RKO (cell line): ENCODE data around the gene GATA5.

ENCODE experiments used
- DNase-seq: peaks from one replicate; pipeline ENCODE4 v3.0.0-alpha.2; 2016; ENCODE audit warnings: low spot score

Gene GATA5

DNA sequence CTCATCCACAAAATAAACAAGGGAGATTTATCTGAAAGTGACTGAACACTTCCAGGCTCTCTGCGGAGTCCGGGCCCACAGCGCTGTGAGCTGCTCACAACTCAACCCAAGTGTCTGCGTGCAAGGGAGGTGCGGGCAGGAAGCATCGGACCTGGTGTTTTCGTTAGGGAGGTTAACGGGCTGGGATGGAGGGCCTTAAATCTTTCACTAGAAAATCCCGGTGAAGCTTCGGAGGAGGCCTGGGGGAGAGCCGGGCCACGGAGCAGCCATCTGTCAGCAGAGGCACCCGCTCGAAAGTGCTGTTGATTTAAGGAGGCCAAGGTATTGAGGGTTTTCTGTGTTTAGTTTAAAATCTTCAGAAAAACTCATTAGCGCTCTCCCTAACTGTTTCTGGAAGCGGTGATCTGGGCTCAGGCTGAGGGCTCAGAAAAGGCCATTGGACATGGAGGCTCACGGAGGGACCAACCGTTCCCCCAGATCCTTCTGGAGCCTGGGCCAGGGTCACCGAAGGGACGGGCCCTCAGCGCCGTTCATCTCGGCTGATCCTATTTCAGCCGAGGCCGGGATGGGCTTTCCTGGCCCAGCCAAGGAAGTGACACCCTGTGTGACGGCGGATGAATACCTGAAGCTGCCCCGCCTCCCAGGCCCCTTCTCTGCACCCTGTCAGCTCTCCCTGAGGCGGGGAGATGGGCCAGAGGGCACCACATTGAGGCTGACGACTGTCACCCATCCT, 20.7 kb downstream of the GATA5 start:
- DNase-seq, result no peak

- no peak for DNase-seq
These were observed 22.5 kb downstream of the GATA5 start for GRCh38 chr20:62453186-62453808.

DNA sequence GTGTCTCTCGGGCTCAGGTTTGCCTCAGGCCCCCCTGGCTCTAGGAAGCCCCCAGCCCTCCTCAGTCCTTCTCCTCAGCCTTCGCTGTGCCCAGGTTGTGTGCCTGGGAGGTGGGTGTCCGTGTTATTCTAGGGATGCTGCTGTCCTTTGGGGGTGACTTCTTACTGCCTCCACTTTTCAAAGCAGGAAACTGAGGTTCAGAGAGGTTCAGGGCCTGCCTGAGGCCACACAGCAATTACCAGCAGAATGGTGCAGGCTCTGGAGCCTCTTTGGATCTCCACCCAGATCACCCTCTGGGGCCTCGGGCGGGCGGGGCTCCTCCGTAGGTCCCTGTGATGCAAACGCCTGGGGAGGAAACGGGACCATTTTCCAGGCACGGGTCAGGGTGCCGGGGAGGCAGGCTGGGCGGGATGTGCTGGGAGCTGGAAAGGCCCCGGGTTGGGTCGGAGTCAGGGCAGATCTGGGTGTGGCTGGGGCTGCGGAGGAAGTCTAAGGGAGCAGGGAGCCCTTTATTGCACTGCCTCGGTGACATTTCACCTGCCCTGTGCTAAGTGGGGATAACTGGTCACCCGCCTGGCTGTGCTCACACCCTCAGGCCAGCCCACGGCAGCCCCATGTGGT, 23.2 kb downstream of the GATA5 start:
- DNase-seq, result no peak

- DNase-seq, result no peak
These were observed 23.8 kb downstream of the GATA5 start for GRCh38 chr20:62451970-62452369.

GRCh38 chr20:62451156-62451767, 24.5 kb downstream of the GATA5 start:
- no peak for DNase-seq

DNA sequence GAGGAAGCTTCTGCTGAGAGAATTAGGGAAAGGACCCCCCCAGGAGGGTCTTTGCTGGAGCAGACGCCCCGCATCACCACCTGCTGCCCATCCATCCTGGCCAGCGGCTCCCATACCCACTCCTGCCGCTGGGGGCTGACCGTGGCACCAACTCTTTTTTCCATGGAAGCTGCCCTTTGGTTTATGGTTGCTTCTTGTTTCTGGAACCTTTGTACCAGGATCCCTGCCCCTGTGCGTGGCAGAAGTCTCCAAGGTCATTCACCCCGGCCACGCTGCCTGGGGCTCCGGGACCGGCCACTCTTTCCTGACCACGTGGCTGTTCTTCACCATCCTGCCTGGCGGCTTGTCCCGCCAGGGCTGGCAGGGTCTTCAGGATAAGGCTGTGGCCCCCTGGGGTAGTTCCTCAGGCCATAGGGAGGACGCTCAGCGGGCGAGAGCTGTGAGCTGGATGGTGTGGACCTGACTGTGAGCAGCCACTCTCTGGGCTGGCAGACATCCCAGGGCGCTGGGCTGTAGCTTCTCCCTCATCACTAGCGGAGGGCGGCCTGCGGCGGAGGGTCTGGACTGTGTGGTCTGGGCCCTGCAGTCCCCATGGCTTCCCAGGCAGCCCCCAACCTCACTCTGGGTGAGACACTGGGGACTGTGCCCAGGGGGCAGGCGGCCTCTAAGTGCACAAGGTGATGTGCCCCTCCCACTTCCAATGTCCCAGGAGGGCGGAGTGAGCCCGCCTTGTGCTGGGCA, 25.7 kb downstream of the GATA5 start:
- DNase-seq, result no peak

GRCh38 chr20:62448788-62449187, 27.0 kb downstream of the GATA5 start:
- no peak for DNase-seq

GRCh38 chr20:62448038-62448437, 27.8 kb downstream of the GATA5 start:
- DNase-seq, result no peak

DNA sequence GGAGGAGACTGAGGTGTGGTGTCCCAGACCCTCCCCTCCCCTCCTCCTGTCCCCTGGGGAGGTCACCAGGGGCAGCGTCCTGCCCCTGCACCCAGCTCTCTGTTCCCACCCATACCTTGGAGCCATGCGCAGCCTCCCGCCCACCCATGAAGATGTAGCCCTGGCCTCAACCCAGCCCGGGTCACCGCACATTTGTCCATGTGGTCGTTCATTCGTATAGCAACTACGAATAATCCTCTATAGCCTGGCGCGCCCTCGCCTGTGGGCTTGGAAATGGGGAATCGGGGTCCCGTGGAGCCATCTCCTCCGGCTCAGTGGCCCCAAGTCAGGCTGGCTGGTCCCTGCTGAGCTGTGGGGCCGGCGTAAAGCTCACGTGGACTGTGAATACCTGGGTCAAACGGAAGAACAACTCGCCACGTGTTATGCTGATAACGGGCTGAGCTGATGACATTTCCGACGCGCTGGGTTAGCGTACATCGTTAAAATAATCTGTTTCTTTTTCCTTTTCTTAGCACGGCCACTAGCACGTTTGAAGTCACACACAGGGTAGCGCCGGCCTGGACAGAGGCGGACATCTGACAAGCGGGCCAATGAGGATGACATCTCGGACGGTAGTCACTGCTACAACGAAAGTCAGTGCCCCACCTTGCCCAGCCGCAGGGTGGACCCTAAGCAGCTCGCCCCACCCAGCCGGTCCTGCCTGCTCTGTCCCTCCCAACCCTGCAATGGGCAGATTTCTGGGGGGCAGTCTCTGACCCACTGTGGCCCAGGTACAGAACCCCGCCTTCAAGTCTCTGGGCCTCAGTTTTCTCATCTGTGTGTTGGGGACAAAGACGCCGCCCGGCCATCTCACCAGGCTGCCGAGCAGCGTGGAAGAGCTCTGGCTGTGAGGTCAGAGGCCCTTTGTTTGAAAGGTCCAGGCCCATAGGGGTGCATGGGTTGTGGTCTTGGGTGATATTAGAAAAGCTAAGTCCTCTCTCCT, 28.6 kb downstream of the GATA5 start:
- DNase-seq, result no peak

GRCh38 chr20:62446481-62446880, 29.3 kb downstream of the GATA5 start:
- DNase-seq, result no peak

DNA sequence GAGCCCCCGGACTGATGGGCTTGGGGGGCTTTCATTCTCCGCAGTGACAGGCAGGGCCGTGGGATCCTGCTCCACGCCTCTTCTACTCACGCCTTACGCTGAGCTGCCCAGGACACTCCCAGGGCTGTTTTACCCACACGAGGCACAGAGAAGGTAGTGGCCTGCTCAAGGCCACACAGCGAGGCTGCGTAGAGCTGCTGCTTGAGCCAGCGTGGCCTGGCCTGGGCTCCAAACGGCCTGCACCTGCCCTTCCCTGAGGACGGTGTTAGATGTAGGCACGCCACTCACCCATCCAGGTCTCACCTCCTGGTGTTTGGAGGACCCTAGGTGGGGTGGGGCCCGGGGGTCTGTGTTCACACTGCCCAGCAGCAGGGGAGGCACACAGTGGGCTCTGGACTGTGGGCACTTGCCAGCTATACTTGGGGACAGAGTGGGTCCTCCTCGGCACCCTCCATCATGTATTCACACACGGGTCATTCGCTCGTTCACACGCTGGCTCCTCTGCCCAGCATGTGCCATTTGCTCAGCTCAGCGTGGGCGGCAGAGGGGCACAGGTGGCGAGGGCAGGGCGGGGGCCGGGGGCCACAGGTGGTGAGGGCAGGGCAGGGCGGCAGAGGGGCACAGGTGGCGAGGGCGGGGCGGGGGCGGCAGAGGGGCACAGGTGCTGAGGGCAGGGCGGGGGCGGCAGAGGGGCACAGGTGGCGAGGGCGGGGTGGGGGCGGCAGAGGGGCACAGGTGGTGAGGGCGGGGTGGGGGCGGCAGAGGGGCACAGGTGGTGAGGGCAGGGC, 30.0 kb downstream of the GATA5 start:
- no peak for DNase-seq

GRCh38 chr20:62444286-62444685, 31.5 kb downstream of the GATA5 start:
- no peak for DNase-seq

- DNase-seq, result no peak
These were observed 33.7 kb downstream of the GATA5 start for GRCh38 chr20:62441987-62442539.

DNA sequence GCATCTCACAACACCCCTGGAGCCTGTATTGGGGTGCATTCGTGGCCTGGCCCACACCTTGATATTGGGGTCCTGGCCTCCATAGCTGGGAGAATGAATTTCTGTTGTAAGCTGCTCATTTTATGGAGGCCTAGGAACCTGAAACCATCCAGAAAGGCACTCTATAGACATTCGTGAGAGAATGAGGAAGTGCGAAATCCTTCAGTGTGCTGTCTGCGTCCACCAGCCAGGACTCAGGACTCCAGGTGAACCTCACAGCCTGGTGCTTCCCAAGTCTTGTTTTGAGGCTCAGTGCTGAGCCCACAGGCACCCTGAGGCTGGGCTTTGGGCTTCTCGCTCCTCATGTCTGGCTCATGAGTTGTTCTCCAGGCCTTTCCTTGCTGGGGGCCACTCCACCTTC, 36.6 kb downstream of the GATA5 start:
- DNase-seq, result no peak

DNA sequence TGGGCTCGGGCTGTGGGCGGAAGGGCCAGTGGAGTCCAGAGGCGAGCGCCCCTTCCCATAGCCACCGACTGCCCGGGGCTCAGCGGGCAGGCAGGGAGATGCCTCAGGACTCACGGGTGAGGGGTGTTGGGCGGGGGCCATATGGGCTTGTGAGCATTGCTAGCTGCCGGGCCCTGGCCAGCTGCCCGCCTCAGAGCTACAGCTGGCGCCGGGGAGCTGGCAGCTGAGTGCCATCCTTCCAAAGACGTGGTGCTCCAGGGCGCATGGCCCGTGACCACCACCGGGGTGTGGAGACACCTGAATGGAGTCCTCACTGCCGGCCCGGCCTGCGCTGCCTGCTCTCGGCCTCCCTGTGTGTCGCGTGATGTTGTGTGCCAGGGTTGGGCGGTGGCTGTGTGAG, 37.9 kb downstream of the GATA5 start:
- no peak for DNase-seq

DNA sequence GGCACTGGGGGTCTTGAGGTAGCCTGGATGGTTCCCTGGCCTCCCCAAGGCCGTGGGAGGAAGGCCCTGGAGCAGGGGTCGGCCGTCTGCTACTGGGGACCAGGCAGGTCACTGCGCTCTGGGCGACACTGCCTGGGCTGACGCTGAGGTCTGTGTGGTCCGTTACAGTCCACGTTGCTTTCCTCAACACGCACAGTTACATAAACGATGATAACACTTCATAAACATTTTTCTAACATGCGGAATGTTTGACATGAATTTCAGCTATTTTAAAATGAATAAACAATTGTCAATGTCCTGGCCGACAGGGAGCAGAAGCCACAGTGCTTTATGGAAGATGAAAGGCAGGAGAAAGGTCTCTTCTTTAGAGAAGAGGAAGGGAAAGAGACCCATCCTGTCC, 38.3 kb downstream of the GATA5 start:
- no peak for DNase-seq

- no peak for DNase-seq
These were observed 39.1 kb downstream of the GATA5 start for GRCh38 chr20:62436692-62437091.

- no peak for DNase-seq
These were observed 41.9 kb downstream of the GATA5 start for GRCh38 chr20:62433658-62434497.

GRCh38 chr20:62430866-62431447, 44.8 kb downstream of the GATA5 start:
- DNase-seq, result no peak
